ENCODE data around the gene ATG16L1. TPM values are rescaled to one million over a fixed set of nuclear protein-coding genes. Genes with fewer than 3 reads are reported as not detected.

The ATG16L1 gene
- total and polyA plus RNA-seq, 2 donors (not counting 3 experiments of a cell fraction or from before 2014, with no cell fraction given) = 18.1 to 29.8 TPM

DNA sequence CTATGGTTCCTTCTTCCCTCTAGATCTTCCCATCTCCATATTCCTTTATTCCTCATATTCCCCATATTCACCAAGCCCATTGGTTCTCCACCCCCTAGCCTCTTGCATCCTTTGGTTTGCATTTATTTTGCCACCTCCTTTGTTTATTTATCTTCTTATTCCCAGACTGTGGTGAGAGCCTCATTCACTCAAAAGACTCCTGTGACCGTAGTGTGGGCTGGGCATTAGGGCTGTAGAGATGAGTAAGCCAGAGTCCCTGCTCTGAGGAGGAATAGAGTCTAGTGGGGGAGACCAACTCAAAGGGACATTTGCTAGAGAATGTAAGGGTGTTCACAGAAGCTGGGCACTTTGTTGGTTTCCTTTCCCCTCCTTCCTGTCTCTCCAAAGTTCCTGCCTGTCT, 8.3 kb downstream of the ATG16L1 start:
- dilution Hi-C loops (cut with MboI; ENCODE audit: extremely low pct_ligation_motif_present, low sequenced_read_pairs) (no loop called here), intact Hi-C loops (cut with micrococcal nuclease) (loop anchor here (10.0 kb wide), 1 partner anchor 275 kb away; no protein-coding TSS in a partner anchor)
- no peak overlapping the region for H3K4me2 ChIP-seq (ENCODE audit: insufficient read depth, low read length)
- DNase-seq (ENCODE audit: low read depth, low spot score) = no peak
- no TSS peak for BruUV-seq (replicated peaks)
- H3K27me3 ChIP-seq (ENCODE audit: control insufficient read depth in 2 of 2, insufficient read depth in 2 of 2, low read length in 2 of 2) = no peaks in the 10 kb centered on the region
- H3K9me3 ChIP-seq (replicated peaks; ENCODE audit: control insufficient read depth, insufficient read depth, low read length) = no peaks in the 10 kb centered on the region
- FAIRE-seq = no peak
- ChIA-PET POLR2A (no interaction called here), CTCF (no interaction called here)
- H3K27ac ChIP-seq (ENCODE audit: insufficient read depth, low read depth, low read length) = no peak overlapping the region
- TF ChIP-seq POLR2AphosphoS5 (IDR thresholded peaks at IDR 0.05; ENCODE audit: insufficient read depth, low read depth, low read length) (no peak), EZH2 (IDR thresholded peaks at IDR 0.05; ENCODE audit: borderline replicate concordance, low read depth, low read length, severe bottlenecking) (no peak), JUN (IDR thresholded peaks at IDR 0.05; ENCODE audit: borderline replicate concordance, insufficient read depth, insufficient read length, low read depth) (no peak), GATA2 (IDR thresholded peaks at IDR 0.05; ENCODE audit: insufficient read depth, insufficient read length, low read depth, low read length) (no peak), FOS (IDR thresholded peaks at IDR 0.05; ENCODE audit: borderline replicate concordance, insufficient read depth, low read length) (no peak), POLR2A (IDR thresholded peaks at IDR 0.05; ENCODE audit: low read depth, low read length) (no peak), MYC (IDR thresholded peaks at IDR 0.05; ENCODE audit: low read depth, low read length) (no peak)
- TF ChIP-seq, protein P1, sequence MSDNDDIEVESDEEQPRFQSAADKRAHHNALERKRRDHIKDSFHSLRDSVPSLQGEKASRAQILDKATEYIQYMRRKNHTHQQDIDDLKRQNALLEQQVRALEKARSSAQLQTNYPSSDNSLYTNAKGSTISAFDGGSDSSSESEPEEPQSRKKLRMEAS (IDR thresholded peaks at IDR 0.05; ENCODE audit: insufficient read depth, insufficient read length) = no peak
- TF ChIP-seq, protein P2, sequence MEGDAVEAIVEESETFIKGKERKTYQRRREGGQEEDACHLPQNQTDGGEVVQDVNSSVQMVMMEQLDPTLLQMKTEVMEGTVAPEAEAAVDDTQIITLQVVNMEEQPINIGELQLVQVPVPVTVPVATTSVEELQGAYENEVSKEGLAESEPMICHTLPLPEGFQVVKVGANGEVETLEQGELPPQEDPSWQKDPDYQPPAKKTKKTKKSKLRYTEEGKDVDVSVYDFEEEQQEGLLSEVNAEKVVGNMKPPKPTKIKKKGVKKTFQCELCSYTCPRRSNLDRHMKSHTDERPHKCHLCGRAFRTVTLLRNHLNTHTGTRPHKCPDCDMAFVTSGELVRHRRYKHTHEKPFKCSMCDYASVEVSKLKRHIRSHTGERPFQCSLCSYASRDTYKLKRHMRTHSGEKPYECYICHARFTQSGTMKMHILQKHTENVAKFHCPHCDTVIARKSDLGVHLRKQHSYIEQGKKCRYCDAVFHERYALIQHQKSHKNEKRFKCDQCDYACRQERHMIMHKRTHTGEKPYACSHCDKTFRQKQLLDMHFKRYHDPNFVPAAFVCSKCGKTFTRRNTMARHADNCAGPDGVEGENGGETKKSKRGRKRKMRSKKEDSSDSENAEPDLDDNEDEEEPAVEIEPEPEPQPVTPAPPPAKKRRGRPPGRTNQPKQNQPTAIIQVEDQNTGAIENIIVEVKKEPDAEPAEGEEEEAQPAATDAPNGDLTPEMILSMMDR (IDR thresholded peaks at IDR 0.05; ENCODE audit: extremely low read depth in 1 of 2, insufficient read depth in 1 of 2, low read depth in 1 of 2, low read length in 2 of 2) = no peak
- H3K79me2 ChIP-seq (ENCODE audit: control insufficient read depth, insufficient read depth, low read length) = peaks cover 33% of the 10 kb centered on the region
- no peak overlapping the region for H2AFZ ChIP-seq (ENCODE audit: low read depth, low read length)
- H3K4me1 ChIP-seq (ENCODE audit: control insufficient read depth, extremely low read depth, insufficient read depth, low read length) = no peaks in the 10 kb centered on the region
- peaks cover 24 to 48% of the 10 kb centered on the region in 2 experiments for H3K36me3 ChIP-seq (ENCODE audit: control insufficient read depth in 2 of 2, extremely low read depth in 1 of 2, insufficient read depth in 2 of 2, low read length in 2 of 2)
- no peaks in the 10 kb centered on the region for H3K9me1 ChIP-seq (replicated peaks; ENCODE audit: control insufficient read depth, extremely low read depth, insufficient read depth, low read length)
- no peaks in the 10 kb centered on the region for H4K20me1 ChIP-seq (replicated peaks; ENCODE audit: control insufficient read depth, extremely low read depth, insufficient read depth, low read length)
- H3K4me3 ChIP-seq (replicated peaks in 1 of 3; ENCODE audit: insufficient read depth in 1 of 3, low read depth in 1 of 3, low read length in 3 of 3) = no peak overlapping the region
- no peak overlapping the region for H3K9ac ChIP-seq (replicated peaks; ENCODE audit: extremely low read depth, insufficient read depth, low read length)
